Hematopoietic multipotent progenitor cell treated with erythropoietin and hydrocortisone succinate and interleukin-3 and kit ligand, for 15 days (in vitro differentiated cells): ENCODE data around the gene KANSL1.

Experiments used
- DNase-seq: peaks from one replicate; pipeline ENCODE4 v3.0.0-alpha.2; 2015; ENCODE audit warnings: low spot score

The KANSL1 gene

DNA sequence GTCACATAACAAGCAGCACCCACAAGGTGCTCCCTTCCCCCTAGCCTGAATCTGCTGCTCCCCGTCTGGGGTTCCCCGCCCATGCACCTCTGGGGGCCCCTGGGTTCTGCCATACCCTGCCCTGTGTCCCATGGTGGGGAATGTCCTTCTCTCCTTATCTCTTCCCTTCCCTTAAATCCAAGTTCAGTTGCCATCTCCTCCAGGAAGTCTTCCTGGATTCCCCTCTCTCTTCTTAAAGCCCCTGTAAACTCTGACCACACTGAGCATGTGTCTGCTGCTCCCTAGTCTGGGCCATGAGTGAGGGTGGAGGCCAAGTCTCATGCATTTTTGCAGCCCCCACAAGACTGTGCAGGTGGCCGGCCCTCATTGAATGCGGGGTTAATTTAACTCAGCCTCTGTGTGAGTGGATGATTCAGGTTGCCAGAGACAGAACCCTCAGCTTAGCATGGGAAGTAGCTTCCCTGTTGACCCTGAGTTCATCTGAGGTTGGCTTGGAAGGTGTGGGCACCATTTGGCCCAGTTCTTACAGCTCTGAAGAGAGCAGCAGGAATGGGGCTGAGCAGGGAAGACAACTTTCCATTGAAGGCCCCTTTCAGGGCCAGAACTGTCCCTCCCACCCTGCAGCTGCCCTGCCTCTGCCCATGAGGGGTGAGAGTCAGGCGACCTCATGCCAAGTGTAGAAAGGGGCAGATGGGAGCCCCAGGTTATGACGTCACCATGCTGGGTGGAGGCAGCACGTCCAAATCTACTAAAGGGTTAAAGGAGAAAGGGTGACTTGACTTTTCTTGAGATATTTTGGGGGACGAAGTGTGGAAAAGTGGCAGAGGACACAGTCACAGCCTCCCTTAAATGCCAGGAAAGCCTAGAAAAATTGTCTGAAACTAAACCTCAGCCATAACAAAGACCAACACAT lies 194.0 kb downstream of the KANSL1 start, which contains the start of gene STH:
STH (plus strand) TSS at position 264 of the 913 bp plus-strand sequence; CDS start at position 294, 30 bp downstream.
- DNase-seq = no peak

DNA sequence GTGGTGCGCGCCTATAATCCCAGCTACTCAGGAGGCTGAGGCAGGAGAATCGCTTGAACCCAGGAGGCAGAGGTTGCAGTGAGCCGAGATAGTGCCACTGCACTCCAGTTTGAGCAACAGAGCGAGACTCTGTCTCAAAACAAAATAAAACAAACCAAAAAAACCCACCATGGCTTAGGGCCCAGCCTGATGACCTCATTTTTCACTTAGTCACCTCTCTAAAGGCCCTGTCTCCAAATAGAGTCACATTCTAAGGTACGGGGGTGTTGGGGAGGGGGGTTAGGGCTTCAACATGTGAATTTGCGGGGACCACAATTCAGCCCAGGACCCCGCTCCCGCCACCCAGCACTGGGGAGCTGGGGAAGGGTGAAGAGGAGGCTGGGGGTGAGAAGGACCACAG lies 195.6 kb downstream of the KANSL1 start:
- no peak for DNase-seq

DNA sequence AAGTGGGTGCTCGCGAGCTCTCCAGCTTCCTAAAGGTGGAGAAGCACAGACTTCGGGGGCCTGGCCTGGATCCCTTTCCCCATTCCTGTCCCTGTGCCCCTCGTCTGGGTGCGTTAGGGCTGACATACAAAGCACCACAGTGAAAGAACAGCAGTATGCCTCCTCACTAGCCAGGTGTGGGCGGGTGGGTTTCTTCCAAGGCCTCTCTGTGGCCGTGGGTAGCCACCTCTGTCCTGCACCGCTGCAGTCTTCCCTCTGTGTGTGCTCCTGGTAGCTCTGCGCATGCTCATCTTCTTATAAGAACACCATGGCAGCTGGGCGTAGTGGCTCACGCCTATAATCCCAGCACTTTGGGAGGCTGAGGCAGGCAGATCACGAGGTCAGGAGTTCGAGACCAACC lies 196.1 kb downstream of the KANSL1 start:
- no peak for DNase-seq

DNA sequence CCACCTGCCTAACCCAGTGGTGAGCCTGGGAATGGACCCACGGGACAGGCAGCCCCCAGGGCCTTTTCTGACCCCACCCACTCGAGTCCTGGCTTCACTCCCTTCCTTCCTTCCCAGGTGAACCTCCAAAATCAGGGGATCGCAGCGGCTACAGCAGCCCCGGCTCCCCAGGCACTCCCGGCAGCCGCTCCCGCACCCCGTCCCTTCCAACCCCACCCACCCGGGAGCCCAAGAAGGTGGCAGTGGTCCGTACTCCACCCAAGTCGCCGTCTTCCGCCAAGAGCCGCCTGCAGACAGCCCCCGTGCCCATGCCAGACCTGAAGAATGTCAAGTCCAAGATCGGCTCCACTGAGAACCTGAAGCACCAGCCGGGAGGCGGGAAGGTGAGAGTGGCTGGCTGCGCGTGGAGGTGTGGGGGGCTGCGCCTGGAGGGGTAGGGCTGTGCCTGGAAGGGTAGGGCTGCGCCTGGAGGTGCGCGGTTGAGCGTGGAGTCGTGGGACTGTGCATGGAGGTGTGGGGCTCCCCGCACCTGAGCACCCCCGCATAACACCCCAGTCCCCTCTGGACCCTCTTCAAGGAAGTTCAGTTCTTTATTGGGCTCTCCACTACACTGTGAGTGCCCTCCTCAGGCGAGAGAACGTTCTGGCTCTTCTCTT lies 196.8 kb downstream of the KANSL1 start:
- DNase-seq = no peak

DNA sequence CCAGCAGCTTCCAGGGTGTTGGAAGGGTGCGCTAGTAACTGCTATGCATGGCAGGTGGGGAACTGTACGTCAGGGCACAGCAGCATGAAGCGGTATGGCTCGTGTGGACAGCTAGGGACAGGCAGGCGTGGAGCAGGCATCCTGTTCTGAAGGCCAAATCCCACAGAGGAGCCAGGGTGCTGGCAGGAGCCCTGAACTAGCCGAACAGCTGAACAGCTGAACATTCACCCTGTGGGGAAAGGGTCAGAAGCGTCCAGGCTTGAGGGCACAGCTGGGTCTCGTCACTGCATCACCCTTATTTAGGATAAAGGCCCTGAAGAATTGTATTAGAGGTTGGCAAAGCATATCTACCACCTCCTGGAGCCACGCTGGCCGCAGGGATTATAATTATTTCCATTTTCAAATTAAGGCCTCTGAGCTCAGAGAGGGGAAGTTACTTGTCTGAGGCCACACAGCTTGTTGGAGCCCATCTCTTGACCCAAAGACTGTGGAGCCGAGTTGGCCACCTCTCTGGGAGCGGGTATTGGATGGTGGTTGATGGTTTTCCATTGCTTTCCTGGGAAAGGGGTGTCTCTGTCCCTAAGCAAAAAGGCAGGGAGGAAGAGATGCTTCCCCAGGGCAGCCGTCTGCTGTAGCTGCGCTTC lies 197.5 kb downstream of the KANSL1 start:
- DNase-seq = no peak

DNA sequence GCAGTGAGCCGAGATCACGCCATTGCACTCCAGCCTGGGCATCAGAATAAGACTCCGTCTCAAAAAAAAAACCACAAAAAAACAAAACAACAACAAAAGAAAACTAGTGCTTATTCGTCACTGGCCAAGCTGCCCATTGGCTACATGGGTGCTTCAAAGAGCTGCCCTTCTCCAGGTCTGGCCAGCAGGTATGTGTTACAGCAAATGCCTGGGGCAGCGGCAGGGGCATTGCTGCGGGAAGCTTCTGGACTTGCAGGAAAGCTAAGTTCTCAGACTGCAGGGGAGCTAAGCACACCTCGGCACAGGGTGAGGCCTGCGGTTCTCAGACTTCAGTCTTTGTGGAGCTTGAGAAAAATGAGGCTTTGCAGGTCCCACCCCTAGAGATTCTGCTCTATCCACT lies 198.2 kb downstream of the KANSL1 start:
- DNase-seq = no peak

DNA sequence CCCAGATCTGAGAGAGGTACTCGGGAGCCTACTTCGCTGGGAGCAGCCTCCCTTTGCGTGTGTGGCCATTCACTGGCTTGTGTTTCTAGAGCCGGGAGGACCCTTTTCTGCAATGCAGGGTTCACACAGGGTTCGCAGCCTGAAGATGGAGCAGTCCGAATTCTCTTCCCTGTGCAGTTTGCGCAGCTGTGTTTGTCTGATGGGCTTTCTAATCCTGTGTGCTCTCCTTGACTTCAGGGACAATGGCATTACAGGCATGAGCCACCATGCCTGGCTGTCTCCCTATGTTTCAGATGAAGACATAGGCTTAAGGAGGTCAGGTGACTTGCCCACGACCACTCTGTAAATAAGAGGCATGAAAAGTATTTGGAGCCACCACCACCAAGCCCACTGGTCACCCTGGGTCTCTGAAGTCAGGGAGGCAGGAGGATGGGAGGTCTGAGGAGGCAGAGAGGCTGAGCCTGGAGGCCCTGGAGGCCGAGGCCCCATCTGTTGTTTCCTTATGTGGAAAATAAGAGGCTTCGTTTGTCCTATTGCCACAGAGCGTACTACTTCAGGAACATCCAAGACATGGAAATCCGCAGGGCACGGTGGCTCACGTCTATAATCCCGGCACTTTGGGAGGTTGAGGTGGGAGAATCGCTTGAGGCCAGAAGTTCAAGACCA lies 199.1 kb downstream of the KANSL1 start:
- DNase-seq = no peak

DNA sequence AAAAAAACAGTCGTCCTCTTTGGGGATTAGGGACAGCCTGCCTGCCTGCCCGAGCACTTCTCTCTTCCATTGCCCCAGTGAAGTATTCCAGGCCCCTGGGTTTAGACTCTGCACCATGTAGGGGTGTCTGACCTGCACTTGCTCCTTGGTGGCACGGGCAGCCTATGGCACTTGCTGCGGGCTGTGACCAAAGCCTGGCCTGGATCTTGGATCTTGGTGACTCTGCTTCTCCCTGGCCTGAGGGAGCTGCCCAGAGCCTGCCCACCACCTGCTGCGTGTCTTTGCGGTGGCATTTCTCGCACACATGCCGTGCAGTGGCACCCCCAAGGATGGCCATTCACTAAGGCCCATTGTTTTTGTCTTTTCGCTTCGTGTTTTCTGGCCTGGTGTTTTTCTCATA lies 200.3 kb downstream of the KANSL1 start:
- DNase-seq = no peak

DNA sequence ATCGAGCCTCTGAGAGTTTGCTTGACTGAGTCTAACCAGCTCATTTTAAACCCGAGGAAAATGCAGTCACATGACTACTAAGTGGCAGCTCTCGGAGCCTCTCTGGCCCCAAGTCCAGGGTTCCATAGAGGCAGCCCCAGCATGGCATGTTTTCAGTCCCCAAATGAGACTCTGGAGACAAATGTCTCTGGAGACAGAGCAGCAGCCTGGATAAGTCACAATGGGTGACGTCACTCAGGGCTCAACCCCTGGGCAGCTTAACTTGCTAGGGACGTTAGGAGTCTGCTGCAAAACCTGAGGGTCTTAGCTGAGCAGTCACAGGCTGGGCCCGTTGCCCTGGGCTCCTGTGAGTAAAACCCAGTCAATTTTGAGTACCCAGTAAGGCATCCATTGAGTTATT lies 201.1 kb downstream of the KANSL1 start:
- DNase-seq = no peak

DNA sequence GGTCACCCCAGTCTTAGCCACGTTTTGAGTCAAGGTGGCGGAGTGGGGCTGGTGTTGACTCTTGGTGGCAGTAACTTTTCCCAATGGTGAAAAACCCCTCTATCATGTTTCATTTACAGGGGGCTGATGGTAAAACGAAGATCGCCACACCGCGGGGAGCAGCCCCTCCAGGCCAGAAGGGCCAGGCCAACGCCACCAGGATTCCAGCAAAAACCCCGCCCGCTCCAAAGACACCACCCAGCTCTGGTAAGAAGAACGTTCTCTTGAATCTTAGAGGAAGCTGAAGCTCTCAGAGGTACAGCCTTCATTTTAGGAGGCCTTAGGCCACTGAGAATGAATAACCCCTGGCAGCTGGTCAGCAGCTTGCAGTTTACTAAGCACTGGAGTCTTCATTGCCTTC lies 201.9 kb downstream of the KANSL1 start:
- DNase-seq = no peak

DNA sequence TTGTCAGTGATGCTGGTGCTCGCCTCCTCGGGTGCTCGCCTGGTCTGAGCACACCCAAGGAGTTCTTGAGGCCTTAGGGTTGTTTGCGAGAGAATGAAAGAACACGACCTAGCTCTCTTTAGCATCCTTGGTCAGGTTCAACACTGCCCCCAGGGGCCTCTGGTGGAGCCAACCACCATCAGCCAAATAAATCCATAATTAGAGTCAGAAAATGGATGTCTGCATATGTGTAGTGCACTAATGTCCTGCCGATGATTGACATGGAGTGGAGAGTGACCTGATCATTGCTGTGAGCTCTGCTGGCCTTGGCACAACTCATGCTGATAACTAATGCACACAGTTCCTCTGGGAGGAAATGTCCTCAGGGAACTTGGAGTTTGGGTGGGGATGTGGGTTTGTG lies 202.3 kb downstream of the KANSL1 start:
- no peak for DNase-seq

DNA sequence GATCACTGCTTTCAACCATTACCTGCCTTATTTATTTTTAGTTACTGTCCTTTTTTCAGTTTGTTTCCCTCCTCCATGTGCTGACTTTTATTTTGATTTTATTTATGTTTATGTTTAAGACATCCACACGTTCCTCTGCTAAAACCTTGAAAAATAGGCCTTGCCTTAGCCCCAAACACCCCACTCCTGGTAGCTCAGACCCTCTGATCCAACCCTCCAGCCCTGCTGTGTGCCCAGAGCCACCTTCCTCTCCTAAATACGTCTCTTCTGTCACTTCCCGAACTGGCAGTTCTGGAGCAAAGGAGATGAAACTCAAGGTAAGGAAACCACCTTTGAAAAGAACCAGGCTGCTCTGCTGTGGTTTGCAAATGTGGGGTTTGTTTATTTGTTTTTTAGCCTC lies 203.5 kb downstream of the KANSL1 start:
- no peak for DNase-seq

DNA sequence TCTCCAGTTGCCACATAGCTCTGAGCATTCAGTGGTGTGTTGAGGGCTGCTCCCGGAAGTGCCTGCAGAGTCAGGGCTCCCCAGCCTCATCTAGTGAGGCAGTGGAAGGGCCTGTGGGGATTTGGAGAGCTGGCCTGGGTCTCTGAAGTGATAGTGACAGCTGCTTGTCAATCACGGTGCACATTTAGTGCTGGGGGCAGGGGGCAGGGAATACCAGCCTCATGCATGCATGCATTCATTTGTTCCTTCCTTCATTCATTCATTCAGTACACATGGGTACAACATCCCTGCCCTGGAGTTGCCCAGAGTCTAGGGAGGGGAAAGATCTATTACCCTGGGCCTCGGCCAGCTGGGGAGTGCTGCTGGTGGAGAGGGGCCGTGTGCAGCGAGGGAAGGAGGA lies 205.5 kb downstream of the KANSL1 start:
- no peak for DNase-seq

DNA sequence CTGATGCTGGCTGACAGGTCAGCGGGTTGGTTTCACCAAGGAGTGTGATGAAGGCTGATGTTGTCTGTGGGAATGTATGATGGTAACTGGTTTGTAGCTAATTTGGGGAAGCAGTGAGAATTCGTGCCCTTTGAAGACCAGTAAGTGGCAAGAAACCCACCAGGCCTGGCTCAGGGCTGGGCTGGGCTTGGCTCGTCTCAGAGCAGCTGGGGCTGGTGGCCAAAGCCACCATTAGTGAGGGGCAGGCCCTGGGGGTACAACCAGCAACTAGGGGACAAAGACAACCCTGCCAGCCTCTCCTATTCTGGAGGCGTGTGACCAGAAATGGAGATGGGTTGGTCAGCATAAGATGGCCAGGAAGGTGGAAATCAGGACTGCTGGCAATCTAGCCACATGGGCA lies 207.2 kb downstream of the KANSL1 start:
- no peak for DNase-seq

DNA sequence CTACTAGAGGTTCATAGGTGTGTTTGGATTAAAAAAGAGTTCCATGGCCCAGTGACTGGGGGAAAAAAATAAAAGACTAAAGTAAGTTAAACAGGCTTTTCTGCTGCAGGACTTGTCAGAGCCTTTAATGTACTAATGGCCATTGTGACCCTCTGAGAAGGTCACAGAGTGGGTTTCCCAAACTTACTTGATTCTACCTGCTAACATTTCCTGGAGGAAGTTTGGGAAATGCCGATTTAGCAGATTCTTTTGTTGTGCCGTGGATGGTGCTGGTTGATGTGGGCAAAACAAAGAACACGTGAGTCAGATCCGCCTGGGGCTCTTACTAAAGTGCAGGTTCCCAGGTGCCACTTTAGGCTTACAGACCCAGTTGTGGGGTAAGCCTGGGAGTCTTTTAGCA lies 207.8 kb downstream of the KANSL1 start:
- no peak for DNase-seq

DNA sequence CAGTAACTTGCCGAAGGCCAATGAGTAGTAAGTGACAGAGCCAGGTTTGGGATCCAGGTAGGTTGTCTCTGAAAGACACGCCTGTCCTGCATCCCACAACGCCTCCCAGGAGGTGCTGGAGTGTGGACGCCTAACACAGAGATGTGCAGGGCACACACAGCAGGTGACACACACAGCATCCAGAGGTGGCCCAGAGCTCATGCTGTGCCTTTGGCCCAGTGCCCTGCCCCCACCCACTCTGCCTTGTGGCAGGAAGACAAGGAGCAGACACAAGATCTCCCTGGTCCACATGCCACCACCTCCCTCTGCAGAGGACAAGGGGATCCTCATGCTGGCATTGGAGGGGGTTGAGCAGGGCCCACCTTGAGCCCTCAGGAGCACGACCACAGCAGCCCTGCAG lies 208.9 kb downstream of the KANSL1 start:
- no peak for DNase-seq

DNA sequence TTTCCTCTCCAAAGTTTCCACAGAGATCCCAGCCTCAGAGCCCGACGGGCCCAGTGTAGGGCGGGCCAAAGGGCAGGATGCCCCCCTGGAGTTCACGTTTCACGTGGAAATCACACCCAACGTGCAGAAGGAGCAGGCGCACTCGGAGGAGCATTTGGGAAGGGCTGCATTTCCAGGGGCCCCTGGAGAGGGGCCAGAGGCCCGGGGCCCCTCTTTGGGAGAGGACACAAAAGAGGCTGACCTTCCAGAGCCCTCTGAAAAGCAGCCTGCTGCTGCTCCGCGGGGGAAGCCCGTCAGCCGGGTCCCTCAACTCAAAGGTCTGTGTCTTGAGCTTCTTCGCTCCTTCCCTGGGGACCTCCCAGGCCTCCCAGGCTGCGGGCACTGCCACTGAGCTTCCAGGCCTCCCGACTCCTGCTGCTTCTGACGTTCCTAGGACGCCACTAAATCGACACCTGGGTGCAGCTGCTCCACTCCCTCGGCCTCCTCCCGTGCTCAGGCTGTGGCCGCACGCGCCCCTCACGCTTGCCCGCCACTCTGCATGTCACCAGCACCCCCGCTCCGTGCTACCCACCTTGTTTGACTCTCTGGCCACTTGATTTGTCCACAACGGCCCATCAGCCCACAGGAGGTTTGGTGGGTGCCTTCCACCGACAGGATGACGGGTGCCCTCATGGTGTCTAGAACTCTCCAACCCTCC lies 209.5 kb downstream of the KANSL1 start:
- no peak for DNase-seq

DNA sequence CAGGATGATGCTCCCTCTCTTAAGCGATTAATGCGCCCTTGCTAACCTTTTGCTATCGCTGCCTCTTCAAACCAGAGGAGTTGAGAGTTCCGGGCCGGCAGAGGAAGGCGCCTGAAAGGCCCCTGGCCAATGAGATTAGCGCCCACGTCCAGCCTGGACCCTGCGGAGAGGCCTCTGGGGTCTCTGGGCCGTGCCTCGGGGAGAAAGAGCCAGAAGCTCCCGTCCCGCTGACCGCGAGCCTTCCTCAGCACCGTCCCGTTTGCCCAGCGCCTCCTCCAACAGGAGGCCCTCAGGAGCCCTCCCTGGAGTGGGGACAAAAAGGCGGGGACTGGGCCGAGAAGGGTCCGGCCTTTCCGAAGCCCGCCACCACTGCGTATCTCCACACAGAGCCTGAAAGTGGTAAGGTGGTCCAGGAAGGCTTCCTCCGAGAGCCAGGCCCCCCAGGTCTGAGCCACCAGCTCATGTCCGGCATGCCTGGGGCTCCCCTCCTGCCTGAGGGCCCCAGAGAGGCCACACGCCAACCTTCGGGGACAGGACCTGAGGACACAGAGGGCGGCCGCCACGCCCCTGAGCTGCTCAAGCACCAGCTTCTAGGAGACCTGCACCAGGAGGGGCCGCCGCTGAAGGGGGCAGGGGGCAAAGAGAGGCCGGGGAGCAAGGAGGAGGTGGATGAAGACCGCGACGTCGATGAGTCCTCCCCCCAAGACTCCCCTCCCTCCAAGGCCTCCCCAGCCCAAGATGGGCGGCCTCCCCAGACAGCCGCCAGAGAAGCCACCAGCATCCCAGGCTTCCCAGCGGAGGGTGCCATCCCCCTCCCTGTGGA lies 210.2 kb downstream of the KANSL1 start:
- DNase-seq = no peak

DNA sequence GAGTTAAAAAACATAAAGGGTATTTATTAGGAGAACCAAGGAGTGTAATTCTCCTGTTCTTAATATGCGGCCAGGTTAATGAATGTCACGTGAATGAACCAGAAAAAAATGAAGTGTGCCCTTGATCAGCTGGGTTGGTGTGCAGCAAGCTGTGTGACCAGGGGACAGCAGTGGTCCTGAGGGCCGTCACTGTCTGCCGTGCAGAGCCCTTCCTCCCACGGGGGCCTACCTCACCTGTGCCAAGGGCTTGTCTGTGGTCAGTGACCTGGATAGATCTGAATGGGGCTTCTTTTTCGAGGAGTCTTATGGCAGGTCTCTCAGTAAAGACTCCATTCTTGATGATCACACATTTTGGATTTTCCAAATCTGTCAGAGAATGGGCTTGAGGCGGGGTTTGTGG lies 211.9 kb downstream of the KANSL1 start:
- DNase-seq = no peak

DNA sequence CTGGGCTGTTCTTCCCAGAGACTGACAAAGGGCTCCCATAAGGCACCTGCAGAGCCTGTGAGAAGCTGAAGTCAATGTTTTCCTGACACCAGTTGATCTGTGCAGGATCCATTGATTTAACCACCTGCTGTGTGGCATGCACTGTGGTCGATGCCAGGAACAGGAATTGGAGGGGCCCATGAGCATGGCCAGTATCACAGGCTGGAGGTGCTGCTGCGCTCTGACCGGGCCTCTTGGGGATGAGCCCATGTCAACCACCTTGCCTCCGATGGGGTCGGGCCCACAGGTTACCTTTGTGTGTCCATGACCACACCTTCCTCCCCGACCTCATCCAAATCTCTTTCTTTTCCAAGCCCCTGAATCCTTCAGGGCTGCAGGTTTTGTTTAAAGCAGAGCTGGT lies 212.4 kb downstream of the KANSL1 start:
- DNase-seq = no peak
